HG03457 (cell line): ENCODE measurements around the gene CEP41.

Source experiments
- ATAC-seq: cut with Tn5 transposase; IDR thresholded peaks from one replicate; pipeline ENCODE4 v1.9.1; 2021; ENCODE audit warnings: moderate number of reproducible peaks; ENCODE audit not compliant: unreplicated experiment

CEP41 gene

GRCh38 chr7:130421684-130422083 is 19.1 kb downstream of the CEP41 start:
- no peak for ATAC-seq

- no peak for ATAC-seq
Observed at GRCh38 chr7:130420943-130421578, 19.8 kb downstream of the CEP41 start.

- no peak for ATAC-seq
Observed at GRCh38 chr7:130419658-130420057, 21.2 kb downstream of the CEP41 start.

- no peak for ATAC-seq
Observed at GRCh38 chr7:130418306-130418705, 22.5 kb downstream of the CEP41 start.

GRCh38 chr7:130417213-130417612 is 23.6 kb downstream of the CEP41 start:
- no peak for ATAC-seq

- ATAC-seq, result no peak
Observed at GRCh38 chr7:130415006-130415405, 25.8 kb downstream of the CEP41 start.

GRCh38 chr7:130413201-130413600 is 27.6 kb downstream of the CEP41 start:
- ATAC-seq, result no peak

- ATAC-seq, result no peak
Observed at GRCh38 chr7:130410868-130411541, 29.8 kb downstream of the CEP41 start.

- ATAC-seq, result no peak
Observed at GRCh38 chr7:130409712-130410072, 31.1 kb downstream of the CEP41 start.

- ATAC-seq, result no peak
Observed at GRCh38 chr7:130409067-130409711, 31.6 kb downstream of the CEP41 start.

- no peak for ATAC-seq
Observed at GRCh38 chr7:130405003-130405402, 35.8 kb downstream of the CEP41 start.

- ATAC-seq, result no peak
Observed at GRCh38 chr7:130401578-130401977, 39.2 kb downstream of the CEP41 start.

- no peak for ATAC-seq
Observed at GRCh38 chr7:130401101-130401500, 39.7 kb downstream of the CEP41 start.

GRCh38 chr7:130400120-130400572 is 40.7 kb downstream of the CEP41 start:
- no peak for ATAC-seq

- ATAC-seq, result no peak
Observed at GRCh38 chr7:130398526-130399090, 42.2 kb downstream of the CEP41 start.

GRCh38 chr7:130397758-130398073 is 43.1 kb downstream of the CEP41 start:
- ATAC-seq, result no peak

GRCh38 chr7:130397051-130397757 is 43.6 kb downstream of the CEP41 start:
- no peak for ATAC-seq

- no peak for ATAC-seq
Observed at GRCh38 chr7:130396109-130396508, 44.7 kb downstream of the CEP41 start.

GRCh38 chr7:130395421-130395820 is 45.4 kb downstream of the CEP41 start:
- ATAC-seq, result no peak

- no peak for ATAC-seq
Observed at GRCh38 chr7:130394421-130395195, 46.2 kb downstream of the CEP41 start.
